Neutrophil (primary cell): ENCODE results near the gene FSCN2.
"Not testable (repeated sequence)": the region's sequence is repeated elsewhere in the genome, so short reads cannot be mapped to it uniquely, and the experiment has no call there.

ENCODE experiments used
- H3K27ac ChIP-seq: fragments of 200-600 bp; sonication (generic); 2 replicates; pipeline ENCODE4 v1.5.1; 2016; ENCODE audit warnings: mild to moderate bottlenecking, moderate library complexity
- H3K27me3 ChIP-seq: fragments of 200-600 bp; sonication (generic); 2 replicates; pipeline ENCODE4 v1.6.0; 2016; ENCODE audit warnings: mild to moderate bottlenecking
- H3K36me3 ChIP-seq: fragments of 200-600 bp; sonication (generic); 2 replicates; pipeline ENCODE4 v1.5.1; 2017
- H3K4me1 ChIP-seq, 2 experiments: fragments of 200-600 bp in 1 of 2; sonication (generic) in 1 of 2; 1 replicate in 1 of 2; 2 replicates in 1 of 2; pipeline versions ENCODE4 v1.5.1 to v1.6.1; 2013 to 2016; ENCODE audit warnings: low read depth in 1 of 2, low read length in 1 of 2, mild to moderate bottlenecking in 1 of 2, moderate library complexity in 1 of 2; ENCODE audit not compliant: control insufficient read depth in 1 of 2, insufficient read depth in 1 of 2
- H3K4me3 ChIP-seq, 2 experiments: fragments of 200-600 bp in 1 of 2; sonication (generic) in 1 of 2; 1 replicate in 1 of 2; 2 replicates in 1 of 2; pipeline ENCODE4 v1.5.1; 2013 to 2016; ENCODE audit warnings: low read depth in 1 of 2, low read length in 1 of 2, mild to moderate bottlenecking in 1 of 2, moderate library complexity in 1 of 2
- H3K9me3 ChIP-seq: fragments of 200-600 bp; sonication (generic); 2 replicates; pipeline ENCODE4 v1.5.1; 2016
- TF ChIP-seq, protein P1 (sequence below): fragments of 200-600 bp; sonication (generic); IDR thresholded peaks from 2 replicates; pipeline ENCODE4 v1.5.1; 2016; ENCODE audit warnings: antibody characterized with exemption

FSCN2 gene

DNA sequence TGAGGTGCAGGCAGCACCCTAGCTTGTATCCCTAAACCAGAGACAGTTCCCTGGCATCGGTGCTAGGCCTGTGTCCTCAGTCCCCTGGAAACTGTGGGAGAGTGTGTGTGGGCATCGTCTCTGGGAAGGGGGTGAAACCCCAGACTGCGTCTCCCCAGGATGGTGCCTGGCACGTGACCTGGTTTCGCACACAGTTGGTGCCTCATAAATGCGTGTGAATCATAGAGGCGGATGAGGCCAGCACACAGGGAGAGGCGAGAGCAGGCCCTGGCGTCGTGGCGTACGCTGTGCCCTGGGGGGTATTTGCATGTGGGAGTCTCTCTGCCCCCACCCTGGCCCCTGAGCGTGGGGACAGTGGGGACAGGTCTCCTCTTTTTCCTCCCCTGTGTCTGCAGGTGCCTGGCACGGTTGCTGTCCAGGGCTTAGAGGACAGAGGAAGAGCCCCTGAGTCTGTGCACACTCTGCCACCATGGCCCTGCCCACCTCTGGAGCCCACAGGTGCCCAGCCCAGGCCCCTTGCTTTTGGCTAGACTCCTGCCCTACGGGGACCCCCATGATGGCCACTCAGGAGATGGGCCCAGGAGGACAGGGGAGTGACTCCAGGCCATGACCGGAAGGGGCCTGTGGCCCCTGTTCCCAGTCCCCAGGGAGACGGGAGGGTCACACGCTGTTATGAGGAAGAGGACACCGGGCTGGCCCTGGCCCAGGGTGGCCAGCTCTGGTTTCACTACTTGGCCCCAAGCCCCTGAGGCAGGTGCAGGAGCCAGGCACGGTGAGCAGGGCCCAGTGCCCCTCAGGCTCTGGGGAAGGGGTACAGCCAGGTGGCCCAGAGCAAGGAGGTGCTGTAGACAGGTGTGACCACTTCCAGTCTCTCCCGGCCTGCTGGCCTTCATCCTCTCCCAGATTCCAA lies 1.3 kb upstream of the FSCN2 start:
- no peaks in the 10 kb centered on the region for H3K36me3 ChIP-seq
- no peaks in the 10 kb centered on the region for H3K4me1 ChIP-seq
- TF ChIP-seq, protein P1, sequence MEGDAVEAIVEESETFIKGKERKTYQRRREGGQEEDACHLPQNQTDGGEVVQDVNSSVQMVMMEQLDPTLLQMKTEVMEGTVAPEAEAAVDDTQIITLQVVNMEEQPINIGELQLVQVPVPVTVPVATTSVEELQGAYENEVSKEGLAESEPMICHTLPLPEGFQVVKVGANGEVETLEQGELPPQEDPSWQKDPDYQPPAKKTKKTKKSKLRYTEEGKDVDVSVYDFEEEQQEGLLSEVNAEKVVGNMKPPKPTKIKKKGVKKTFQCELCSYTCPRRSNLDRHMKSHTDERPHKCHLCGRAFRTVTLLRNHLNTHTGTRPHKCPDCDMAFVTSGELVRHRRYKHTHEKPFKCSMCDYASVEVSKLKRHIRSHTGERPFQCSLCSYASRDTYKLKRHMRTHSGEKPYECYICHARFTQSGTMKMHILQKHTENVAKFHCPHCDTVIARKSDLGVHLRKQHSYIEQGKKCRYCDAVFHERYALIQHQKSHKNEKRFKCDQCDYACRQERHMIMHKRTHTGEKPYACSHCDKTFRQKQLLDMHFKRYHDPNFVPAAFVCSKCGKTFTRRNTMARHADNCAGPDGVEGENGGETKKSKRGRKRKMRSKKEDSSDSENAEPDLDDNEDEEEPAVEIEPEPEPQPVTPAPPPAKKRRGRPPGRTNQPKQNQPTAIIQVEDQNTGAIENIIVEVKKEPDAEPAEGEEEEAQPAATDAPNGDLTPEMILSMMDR, result no peak
- no peak overlapping the region for H3K4me3 ChIP-seq
- no peaks in the 10 kb centered on the region for H3K9me3 ChIP-seq
- H3K27me3 ChIP-seq, result peaks cover 79% of the 10 kb centered on the region
- H3K27ac ChIP-seq, result no peak overlapping the region

GRCh38 chr17:81528384-81528650 lies 140 bp downstream of the FSCN2 start:
- no peaks in the 10 kb centered on the region for H3K4me1 ChIP-seq
- H3K27me3 ChIP-seq, result peaks cover 73% of the 10 kb centered on the region
- no peaks in the 10 kb centered on the region for H3K36me3 ChIP-seq
- H3K9me3 ChIP-seq, result no peaks in the 10 kb centered on the region
- TF ChIP-seq, protein P1, result no peak
- H3K4me3 ChIP-seq, result no peak overlapping the region
- no peak overlapping the region for H3K27ac ChIP-seq

GRCh38 chr17:81528651-81529436 lies 667 bp downstream of the FSCN2 start:
- no peaks in the 10 kb centered on the region for H3K36me3 ChIP-seq
- H3K27me3 ChIP-seq, result peaks cover 73% of the 10 kb centered on the region
- no peak overlapping the region for H3K27ac ChIP-seq
- TF ChIP-seq, protein P1, result no peak
- H3K4me1 ChIP-seq, result no peaks in the 10 kb centered on the region
- no peak overlapping the region for H3K4me3 ChIP-seq
- no peaks in the 10 kb centered on the region for H3K9me3 ChIP-seq

GRCh38 chr17:81529437-81529803 lies 1.2 kb downstream of the FSCN2 start:
- TF ChIP-seq, protein P1, result no peak
- Histone ChIP-seq H3K4me1 (no peaks in the 10 kb centered on the region), H3K27ac (no peak overlapping the region), H3K9me3 (no peaks in the 10 kb centered on the region), H3K4me3 (no peak overlapping the region), H3K27me3 (peaks cover 73% of the 10 kb centered on the region), H3K36me3 (no peaks in the 10 kb centered on the region)

GRCh38 chr17:81531013-81531412 lies 2.8 kb downstream of the FSCN2 start:
- not testable (repeated sequence) for H3K9me3 ChIP-seq, H3K4me3 ChIP-seq, H3K36me3 ChIP-seq, H3K4me1 ChIP-seq, H3K27ac ChIP-seq
- peaks cover 82% of the 10 kb centered on the region for H3K27me3 ChIP-seq

DNA sequence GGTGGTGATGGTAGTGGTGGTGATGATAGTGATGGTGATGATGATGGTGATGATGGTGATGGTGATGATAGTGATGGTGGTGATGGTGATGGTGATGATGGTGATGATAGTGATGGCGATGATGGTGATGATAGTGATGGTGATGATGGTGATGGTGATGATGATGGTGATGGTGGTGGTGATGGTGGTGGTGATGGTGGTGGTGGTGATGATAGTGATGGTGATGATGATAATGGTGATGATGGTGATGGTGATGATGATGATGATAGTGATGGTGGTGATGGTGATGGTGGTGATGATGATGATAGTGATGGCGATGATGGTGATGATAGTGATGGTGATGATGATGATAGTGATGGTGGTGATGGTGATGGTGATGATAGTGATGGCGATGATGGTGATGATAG lies 3.8 kb downstream of the FSCN2 start:
- peaks cover 84% of the 10 kb centered on the region for H3K27me3 ChIP-seq
- H3K4me1 ChIP-seq, result not testable (repeated sequence)

More for the DNA sequence above, 3.8 kb downstream of the FSCN2 start:
- H3K36me3 ChIP-seq, H3K4me3 ChIP-seq, H3K9me3 ChIP-seq, H3K27ac ChIP-seq: not testable (repeated sequence)
